ENCODE data around the gene PDE2A.

DNA sequence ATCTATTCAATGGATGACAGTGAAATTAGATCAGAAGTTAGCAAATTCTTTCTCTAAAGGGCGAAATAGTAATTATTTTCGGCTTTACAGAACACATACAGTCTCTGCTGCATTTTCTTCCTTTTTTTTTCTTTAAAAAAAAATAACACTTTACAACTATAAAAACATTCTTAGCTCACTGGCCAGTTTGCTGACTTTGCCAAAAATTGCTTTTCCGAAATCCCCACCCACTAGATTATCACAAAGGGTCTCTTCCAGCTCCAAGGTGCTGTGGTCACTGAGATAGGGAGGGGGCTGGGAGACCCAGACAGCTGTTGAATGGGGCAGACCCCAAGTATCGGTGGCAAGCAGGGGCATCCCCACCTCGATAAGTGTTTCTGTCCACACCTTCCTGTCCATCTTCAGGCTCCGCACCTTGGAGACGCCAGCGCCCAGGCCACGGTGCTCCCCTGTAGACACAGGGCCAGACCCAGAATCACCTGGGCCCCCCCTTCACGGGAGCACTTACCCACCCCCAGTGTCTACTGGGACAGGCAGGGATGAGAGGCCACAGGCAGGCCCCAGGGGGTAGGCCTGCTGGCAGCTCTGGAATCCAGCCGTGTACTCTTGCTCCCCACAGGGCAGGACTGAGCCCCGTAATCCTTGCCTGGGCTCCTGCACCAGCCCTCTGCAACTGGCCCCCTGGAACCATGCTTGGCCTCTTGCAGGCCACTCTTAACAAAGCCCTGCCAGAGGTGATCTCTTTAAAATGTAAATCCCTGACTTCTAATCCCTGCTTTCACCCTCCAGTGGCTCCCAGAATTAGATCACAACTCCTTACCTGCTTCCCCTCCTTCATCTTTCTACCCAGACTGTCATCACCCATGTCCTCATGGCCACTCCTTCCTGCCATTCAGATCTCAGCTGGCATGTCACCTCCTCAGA lies 31.5 kb upstream of the PDE2A start:
- TF ChIP-seq EP300 (IDR thresholded peaks at IDR 0.05) (no peak), POLR2A (IDR thresholded peaks at IDR 0.05) (no peak), POLR2AphosphoS5 (IDR thresholded peaks at IDR 0.05) (no peak)
- TF ChIP-seq, protein P1, sequence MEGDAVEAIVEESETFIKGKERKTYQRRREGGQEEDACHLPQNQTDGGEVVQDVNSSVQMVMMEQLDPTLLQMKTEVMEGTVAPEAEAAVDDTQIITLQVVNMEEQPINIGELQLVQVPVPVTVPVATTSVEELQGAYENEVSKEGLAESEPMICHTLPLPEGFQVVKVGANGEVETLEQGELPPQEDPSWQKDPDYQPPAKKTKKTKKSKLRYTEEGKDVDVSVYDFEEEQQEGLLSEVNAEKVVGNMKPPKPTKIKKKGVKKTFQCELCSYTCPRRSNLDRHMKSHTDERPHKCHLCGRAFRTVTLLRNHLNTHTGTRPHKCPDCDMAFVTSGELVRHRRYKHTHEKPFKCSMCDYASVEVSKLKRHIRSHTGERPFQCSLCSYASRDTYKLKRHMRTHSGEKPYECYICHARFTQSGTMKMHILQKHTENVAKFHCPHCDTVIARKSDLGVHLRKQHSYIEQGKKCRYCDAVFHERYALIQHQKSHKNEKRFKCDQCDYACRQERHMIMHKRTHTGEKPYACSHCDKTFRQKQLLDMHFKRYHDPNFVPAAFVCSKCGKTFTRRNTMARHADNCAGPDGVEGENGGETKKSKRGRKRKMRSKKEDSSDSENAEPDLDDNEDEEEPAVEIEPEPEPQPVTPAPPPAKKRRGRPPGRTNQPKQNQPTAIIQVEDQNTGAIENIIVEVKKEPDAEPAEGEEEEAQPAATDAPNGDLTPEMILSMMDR (IDR thresholded peaks at IDR 0.05), result no peak
